ENCODE data around the gene SLMAP. TPM values are rescaled to one million over a fixed set of nuclear protein-coding genes. Genes with fewer than 3 reads are reported as not detected.

The SLMAP gene
- total RNA-seq, 4 donors from 2014 or later: 104 to 369 (median 186) TPM

- Histone ChIP-seq H3K4me1 (peaks cover 0 to 13% of the 10 kb centered on the region in 2 donors), H3K4me3 (no peak overlapping the region), H3K27ac (peak overlapping the region; percentile 58 to 77), H3K27me3 (no peaks in the 10 kb centered on the region), H3K36me3 (no peaks in the 10 kb centered on the region), H3K9me3 (no peaks in the 10 kb centered on the region)
- TF ChIP-seq, protein P1, sequence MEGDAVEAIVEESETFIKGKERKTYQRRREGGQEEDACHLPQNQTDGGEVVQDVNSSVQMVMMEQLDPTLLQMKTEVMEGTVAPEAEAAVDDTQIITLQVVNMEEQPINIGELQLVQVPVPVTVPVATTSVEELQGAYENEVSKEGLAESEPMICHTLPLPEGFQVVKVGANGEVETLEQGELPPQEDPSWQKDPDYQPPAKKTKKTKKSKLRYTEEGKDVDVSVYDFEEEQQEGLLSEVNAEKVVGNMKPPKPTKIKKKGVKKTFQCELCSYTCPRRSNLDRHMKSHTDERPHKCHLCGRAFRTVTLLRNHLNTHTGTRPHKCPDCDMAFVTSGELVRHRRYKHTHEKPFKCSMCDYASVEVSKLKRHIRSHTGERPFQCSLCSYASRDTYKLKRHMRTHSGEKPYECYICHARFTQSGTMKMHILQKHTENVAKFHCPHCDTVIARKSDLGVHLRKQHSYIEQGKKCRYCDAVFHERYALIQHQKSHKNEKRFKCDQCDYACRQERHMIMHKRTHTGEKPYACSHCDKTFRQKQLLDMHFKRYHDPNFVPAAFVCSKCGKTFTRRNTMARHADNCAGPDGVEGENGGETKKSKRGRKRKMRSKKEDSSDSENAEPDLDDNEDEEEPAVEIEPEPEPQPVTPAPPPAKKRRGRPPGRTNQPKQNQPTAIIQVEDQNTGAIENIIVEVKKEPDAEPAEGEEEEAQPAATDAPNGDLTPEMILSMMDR (IDR thresholded peaks at IDR 0.05): no peak
- no peak for TF ChIP-seq POLR2A (IDR thresholded peaks at IDR 0.05)
- DNase-seq: peak in 1 of 2 donors; percentile 33
- intact Hi-C loops (cut with DNase I; ENCODE audit: low total_unique reads): no loop called here
These were observed 187.7 kb downstream of the SLMAP start for GRCh38 chr3:57943525-57944495.

- no peak overlapping the region for H3K27ac ChIP-seq
- H3K27me3 ChIP-seq: no peaks in the 10 kb centered on the region
- no peak overlapping the region for H3K4me3 ChIP-seq
- H3K36me3 ChIP-seq: no peaks in the 10 kb centered on the region
- intact Hi-C loops (cut with DNase I; ENCODE audit: low total_unique reads): no loop called here
- TF ChIP-seq POLR2A (IDR thresholded peaks at IDR 0.05): no peak
- TF ChIP-seq, protein P1 (IDR thresholded peaks at IDR 0.05): no peak
- DNase-seq: no peak
- no peaks in the 10 kb centered on the region for H3K9me3 ChIP-seq
- peaks cover 0 to 20% of the 10 kb centered on the region in 2 donors for H3K4me1 ChIP-seq
These were observed 190.9 kb downstream of the SLMAP start for GRCh38 chr3:57946970-57947381.

DNA sequence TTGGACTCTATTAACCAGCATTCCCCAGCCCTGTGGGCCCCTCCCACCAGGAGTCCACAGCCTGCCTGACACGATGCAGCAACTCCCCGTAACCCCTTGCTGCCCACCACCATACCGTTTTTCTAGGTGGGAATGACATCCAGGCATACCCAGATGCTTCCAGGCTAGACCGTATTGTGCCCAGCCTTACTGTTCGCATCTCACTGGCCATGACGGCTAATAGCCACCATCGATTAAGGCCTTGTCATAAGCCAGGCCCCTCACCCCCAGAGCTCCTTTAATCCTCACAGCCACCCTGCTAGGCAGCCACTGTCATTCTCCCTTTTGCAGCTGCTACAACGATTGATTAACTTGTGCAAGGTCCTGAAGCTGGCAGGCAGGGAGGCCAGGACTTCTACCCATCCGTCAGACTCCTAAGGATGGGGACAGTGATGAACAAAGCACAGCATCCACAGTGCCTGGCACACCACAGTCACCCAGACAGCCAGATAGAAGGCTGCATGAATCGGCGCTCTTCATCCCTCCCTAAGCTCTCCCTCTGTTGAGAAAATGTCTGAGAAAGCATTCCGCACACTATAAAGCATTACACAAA is 192.1 kb downstream of the SLMAP start:
- Histone ChIP-seq H3K27me3 (no peaks in the 10 kb centered on the region), H3K36me3 (no peaks in the 10 kb centered on the region), H3K9me3 (no peaks in the 10 kb centered on the region), H3K4me1 (peaks cover 0 to 15% of the 10 kb centered on the region in 2 donors), H3K4me3 (no peak overlapping the region), H3K27ac (peak overlapping the region in 1 of 2 donors; percentile 95)
- DNase-seq: no peak
- TF ChIP-seq POLR2A (IDR thresholded peaks at IDR 0.05): no peak
- TF ChIP-seq, protein P1 (IDR thresholded peaks at IDR 0.05): no peak
- intact Hi-C loops (cut with DNase I; ENCODE audit: low total_unique reads): no loop called here

DNA sequence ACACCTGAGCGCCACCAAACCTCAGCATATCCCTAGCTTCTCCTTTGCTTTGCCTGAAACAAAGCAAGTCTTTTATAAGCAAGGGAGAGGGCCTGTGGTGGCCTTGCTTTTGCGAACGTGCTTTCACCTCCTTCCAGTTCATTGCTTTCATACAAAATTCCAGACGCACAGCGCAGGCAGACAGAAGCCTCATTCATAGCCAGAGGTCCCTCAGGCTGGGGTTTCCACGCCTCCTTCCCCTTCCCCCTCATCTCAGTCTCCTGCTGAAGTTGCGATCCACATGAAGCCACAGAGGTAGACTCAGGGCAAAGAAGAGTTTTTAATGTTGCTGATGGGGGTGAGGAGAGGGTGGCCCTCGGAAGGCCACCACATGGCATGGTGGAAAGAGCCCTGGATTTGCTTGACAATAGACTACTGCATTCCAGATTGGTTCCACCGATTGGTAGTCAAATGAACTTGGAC is 192.7 kb downstream of the SLMAP start:
- Histone ChIP-seq H3K4me3 (no peak overlapping the region), H3K27ac (peak overlapping the region; percentile 95), H3K9me3 (no peaks in the 10 kb centered on the region), H3K4me1 (peaks cover 0 to 14% of the 10 kb centered on the region in 2 donors), H3K27me3 (no peaks in the 10 kb centered on the region), H3K36me3 (no peaks in the 10 kb centered on the region)
- intact Hi-C loops (cut with DNase I; ENCODE audit: low total_unique reads): no loop called here
- TF ChIP-seq, protein P1 (IDR thresholded peaks at IDR 0.05): no peak
- no peak for TF ChIP-seq POLR2A (IDR thresholded peaks at IDR 0.05)
- DNase-seq: peak in 1 of 2 donors; percentile 13

DNA sequence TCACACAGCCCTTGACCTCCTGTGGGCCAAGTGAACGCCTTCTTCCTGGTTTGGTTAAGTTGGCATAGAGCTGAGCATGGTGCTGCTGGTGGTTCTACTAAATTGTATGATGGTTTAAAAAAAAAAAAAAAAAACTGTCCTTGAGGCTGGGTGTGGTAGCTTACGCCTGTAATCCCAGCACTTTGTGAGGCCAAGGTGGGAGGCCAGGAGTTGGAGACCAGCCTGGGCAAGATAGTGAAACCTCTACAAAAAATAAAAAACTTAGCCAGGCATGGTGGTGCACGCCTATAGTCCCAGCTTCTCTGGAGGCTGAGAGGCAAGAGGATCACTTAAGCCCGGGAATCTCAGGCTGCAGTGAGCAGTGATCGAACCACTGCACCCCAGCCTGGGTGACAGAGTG is 193.2 kb downstream of the SLMAP start:
- H3K4me3 ChIP-seq: no peak overlapping the region
- no peak for TF ChIP-seq POLR2A (IDR thresholded peaks at IDR 0.05)
- TF ChIP-seq, protein P1 (IDR thresholded peaks at IDR 0.05): no peak
- H3K9me3 ChIP-seq: no peaks in the 10 kb centered on the region
- no peaks in the 10 kb centered on the region for H3K36me3 ChIP-seq
- DNase-seq: peak in 1 of 2 donors; percentile 15
- no peaks in the 10 kb centered on the region for H3K27me3 ChIP-seq
- intact Hi-C loops (cut with DNase I; ENCODE audit: low total_unique reads): no loop called here
- peaks cover 0 to 9% of the 10 kb centered on the region in 2 donors for H3K4me1 ChIP-seq
- peak overlapping the region; percentile 95 for H3K27ac ChIP-seq

Measured in uterus (tissue), 4 donors.